GM12878 (cell line): ENCODE results near the gene FANK1. TPM values are rescaled to one million over a fixed set of nuclear protein-coding genes. Genes with fewer than 3 reads are reported as not detected.

Experiments used
- ATAC-seq: fragments of 200-7000 bp; cut with Tn5 transposase; 3 replicates; pipeline ENCODE4 v1.9.1; 2020; ENCODE audit warnings: mild to moderate bottlenecking, moderate library complexity
- BruUV-seq: library from RNA; stranded (reverse); fragments of 400-500 nt; replicated peaks from 2 replicates; lab custom pipeline; 2021; lab: Mats Ljungman, UMichigan
- CTCF ChIA-PET: fragments of 300-600 bp; sonication (Branson Sonifier 250); formaldehyde crosslinking; extraction: SDS; loops from one replicate; lab custom pipeline; 2021; ENCODE audit warnings: inconsistent platforms; lab: Yijun Ruan, JAX
- POLR2A ChIA-PET: fragments of 350-600 bp; formaldehyde crosslinking; extraction: SDS; loops from one replicate; lab custom pipeline; 2021; ENCODE audit warnings: inconsistent platforms; lab: Charles Lee
- RAD21 ChIA-PET: fragments of 300-600 bp; sonication (Branson Sonifier 250); formaldehyde crosslinking; loops from one replicate; lab custom pipeline; 2023; ENCODE audit warnings: antibody characterized with exemption; ENCODE audit not compliant: unreplicated experiment; lab: Charles Lee
- SMC1A ChIA-PET: fragments of 300-600 bp; sonication (Branson Sonifier 250); formaldehyde crosslinking; loops from one replicate; lab custom pipeline; 2023; ENCODE audit not compliant: unreplicated experiment, uncharacterized antibody; lab: Charles Lee
- DNase-seq: peaks from one replicate; pipeline ENCODE4 v3.0.0-alpha.2; 2011; ENCODE audit warnings: low read depth, low spot score
- FAIRE-seq: peaks from 3 replicates; lab custom pipeline; 2011; peaks lifted over from hg19 to GRCh38; lab: Jason Lieb, UNC
- H2AFZ ChIP-seq: 2 replicates; pipeline ENCODE4 v1.6.0; 2011; ENCODE audit warnings: low read depth, low read length, control low read depth; ENCODE audit not compliant: control insufficient read depth
- H3K27ac ChIP-seq: 2 replicates; pipeline ENCODE4 v1.5.1; 2011; ENCODE audit warnings: control low read depth; ENCODE audit not compliant: control insufficient read depth, insufficient read depth
- H3K27me3 ChIP-seq, 2 experiments: replicated peaks in 1 of 2; 2 replicates each; pipeline versions ENCODE4 v1.6.0 to v1.6.1; 2011; ENCODE audit warnings: low read length in 1 of 2; ENCODE audit not compliant: control insufficient read depth in 2 of 2, insufficient read depth in 2 of 2
- H3K36me3 ChIP-seq, 2 experiments: 2 replicates each; pipeline ENCODE4 v1.5.1; 2011; ENCODE audit warnings: low read length in 1 of 2; ENCODE audit not compliant: control insufficient read depth in 2 of 2, insufficient read depth in 2 of 2
- H3K4me1 ChIP-seq: 2 replicates; pipeline ENCODE4 v1.6.1; 2011; ENCODE audit warnings: mild to moderate bottlenecking, low read length, moderate library complexity, mixed read lengths; ENCODE audit not compliant: control insufficient read depth, insufficient read depth
- H3K4me2 ChIP-seq: 2 replicates; pipeline ENCODE4 v1.6.0; 2011; ENCODE audit warnings: control low read depth; ENCODE audit not compliant: control insufficient read depth, insufficient read depth
- H3K4me3 ChIP-seq: fragments of 200-600 bp; sonication (generic); 2 replicates; pipeline ENCODE4 v1.5.1; 2016
- H3K79me2 ChIP-seq: 2 replicates; pipeline ENCODE4 v1.6.0; 2011; ENCODE audit warnings: low read length; ENCODE audit not compliant: control insufficient read depth, insufficient read depth
- H3K9ac ChIP-seq: 2 replicates; pipeline ENCODE4 v1.8.0; 2011; ENCODE audit warnings: low read length, control low read depth, mixed read lengths; ENCODE audit not compliant: control insufficient read depth, insufficient read depth
- H3K9me3 ChIP-seq: replicated peaks from 3 replicates; pipeline ENCODE4 v1.5.1; 2011; ENCODE audit warnings: mild to moderate bottlenecking, low read length; ENCODE audit not compliant: control insufficient read depth, insufficient read depth
- H4K20me1 ChIP-seq: 2 replicates; pipeline ENCODE4 v1.6.0; 2011; ENCODE audit not compliant: control insufficient read depth, insufficient read depth
- BMI1 ChIP-seq: fragments of 450-650 bp; IDR thresholded peaks from 2 replicates; pipeline ENCODE4 v1.6.1; 2016; ENCODE audit warnings: mild to moderate bottlenecking, moderate library complexity, borderline replicate concordance
- CREB1 ChIP-seq: IDR thresholded peaks from 2 replicates; pipeline ENCODE4 v1.6.1; 2012; ENCODE audit warnings: low read depth, mild to moderate bottlenecking, inconsistent platforms
- EZH2 ChIP-seq: IDR thresholded peaks from 2 replicates; pipeline ENCODE4 v1.6.1; 2012; ENCODE audit warnings: low read depth, mild to moderate bottlenecking, control low read depth, inconsistent platforms, low read length, borderline replicate concordance; ENCODE audit not compliant: control insufficient read depth
- HDAC6 ChIP-seq: fragments of 200-600 bp; sonication (generic); IDR thresholded peaks from one replicate; pipeline ENCODE4 v1.8.0; 2017; ENCODE audit warnings: antibody characterized with exemption; ENCODE audit not compliant: unreplicated experiment
- JUND ChIP-seq: IDR thresholded peaks from 2 replicates; pipeline ENCODE4 v1.6.1; 2012; ENCODE audit warnings: low read depth, mild to moderate bottlenecking, low read length, improper control_type of control experiment, moderate library complexity
- LARP7 ChIP-seq: fragments of 450-650 bp; IDR thresholded peaks from 2 replicates; pipeline ENCODE4 v1.6.1; 2017; ENCODE audit warnings: mild to moderate bottlenecking
- NFXL1 ChIP-seq: fragments of 450-650 bp; IDR thresholded peaks from 2 replicates; pipeline ENCODE4 v1.6.1; 2017; ENCODE audit warnings: antibody characterized with exemption, mild to moderate bottlenecking, borderline replicate concordance
- PML ChIP-seq: IDR thresholded peaks from 2 replicates; pipeline ENCODE4 v1.6.1; 2012; ENCODE audit warnings: low read length, inconsistent platforms
- RBBP5 ChIP-seq: fragments of 200-600 bp; sonication (generic); conservative IDR thresholded peaks from 2 replicates; pipeline ENCODE4 v1.6.1; 2016
- RCOR1 ChIP-seq: conservative IDR thresholded peaks from 2 replicates; pipeline ENCODE4 v1.6.1; 2012; ENCODE audit warnings: low read depth, low read length, improper control_type of control experiment
- SMARCA5 ChIP-seq: fragments of 450-650 bp; IDR thresholded peaks from 2 replicates; pipeline ENCODE4 v1.6.1; 2017; ENCODE audit warnings: mild to moderate bottlenecking
- SMC3 ChIP-seq: IDR thresholded peaks from 2 replicates; pipeline ENCODE4 v1.6.1; 2011; ENCODE audit warnings: low read length, improper control_type of control experiment, borderline replicate concordance
- SREBF2 ChIP-seq: IDR thresholded peaks from 2 replicates; pipeline ENCODE4 v1.6.1; 2012; ENCODE audit warnings: mild to moderate bottlenecking, low read length
- SUPT20H ChIP-seq: IDR thresholded peaks from 2 replicates; pipeline ENCODE4 v1.6.1; 2011; ENCODE audit warnings: low read depth, mild to moderate bottlenecking, low read length, moderate library complexity, borderline replicate concordance; ENCODE audit not compliant: control insufficient read depth
- WGBS: methylation state at CpG from one replicate; pipeline ENCODE4 v1.1.6; 2016; ENCODE audit warnings: low lambda C conversion rate; ENCODE audit not compliant: insufficient replicate concordance, insufficient coverage; ENCODE audit errors: missing lambda C conversion rate; 5-methylcytosine and 5-hydroxymethylcytosine counted together
- in situ Hi-C: fragments of 300-500 bp; cut with MboI; formaldehyde crosslinking; loops from 9 replicates; pipeline ENCODE4 v1.14.3; 2018; ENCODE audit warnings: mixed read lengths
- intact Hi-C: fragments of 100-400 bp; cut with micrococcal nuclease; formaldehyde crosslinking; loops from one replicate; pipeline ENCODE4 v1.14.2; 2022; ENCODE audit not compliant: unreplicated experiment
- polyA plus RNA-seq, 11 experiments: library from polyadenylated mRNA; depleted of rRNA in 4 of 11; unstranded in 6 of 11; stranded (reverse) in 5 of 11; fragments of >200 nt; fragmentation: Nextera tagmentation in 4 of 11; fragmentation: Illumina TruSeq in 1 of 11; extraction: Ambion mirVana in 4 of 11; extraction: Trizol in 1 of 11; gene quantifications; 1 replicate in 1 of 11; 2 replicates in 10 of 11; pipeline versions ENCODE4 v1.2.1 to v1.2.3, GENCODE V29; 2011 to 2016; ENCODE audit warnings: inconsistent platforms in 2 of 11, missing spikeins in 2 of 11, low read depth in 1 of 11
- total RNA-seq, 4 experiments: library from RNA; depleted of rRNA in 3 of 4; stranded (reverse); fragments of >200 nt in 3 of 4; fragmentation: Illumina TruSeq in 1 of 4; extraction: Trizol in 1 of 4; gene quantifications; 2 replicates each; pipeline versions ENCODE4 v1.2.1 to v1.2.3, GENCODE V29; 2013 to 2021
- TF ChIP-seq, protein P1 (sequence below): IDR thresholded peaks from 2 replicates; pipeline ENCODE4 v1.6.1; 2012; ENCODE audit warnings: low read length, inconsistent platforms
- TF ChIP-seq, protein P2 (sequence below): fragments of 450-650 bp; IDR thresholded peaks from 2 replicates; pipeline ENCODE4 v1.6.1; 2017; ENCODE audit warnings: antibody characterized with exemption, mild to moderate bottlenecking, moderate library complexity

Gene FANK1
- total and polyA plus RNA-seq, 10 of the 15 experiments (the other 5 are each of a cell fraction or from before 2014, with no cell fraction given): 0.07 to 0.16 (median 0.13) TPM; not detected in 6

DNA sequence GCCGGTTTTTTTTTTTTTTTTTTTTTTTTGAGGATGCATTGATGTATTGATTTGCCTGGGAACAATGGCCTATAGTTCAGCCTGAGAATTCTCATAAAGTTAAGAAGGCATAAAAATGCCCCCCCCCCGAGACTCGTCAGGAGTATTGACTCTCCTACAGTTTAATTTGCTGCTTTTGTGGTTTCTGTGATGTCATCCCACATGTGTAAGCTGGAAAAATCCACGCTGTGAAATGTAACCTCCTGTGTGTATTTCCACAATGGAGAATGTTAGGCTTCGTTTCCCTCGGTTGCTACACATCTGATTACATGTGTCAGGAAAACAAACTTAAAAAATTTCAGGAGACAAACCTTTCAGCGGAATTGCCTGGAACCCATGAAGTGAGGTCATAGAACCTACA is 117.9 kb downstream of the FANK1 start:
- Histone ChIP-seq H3K36me3 (no peaks in the 10 kb centered on the region), H3K9ac (no peak overlapping the region), H3K79me2 (no peaks in the 10 kb centered on the region), H2AFZ (no peak overlapping the region), H3K27ac (no peak overlapping the region), H4K20me1 (no peaks in the 10 kb centered on the region), H3K4me1 (no peaks in the 10 kb centered on the region; the same call in 1 of the 2 replicates), H3K27me3 (no peaks in the 10 kb centered on the region), H3K4me3 (no peak overlapping the region), H3K9me3 (no peaks in the 10 kb centered on the region), H3K4me2 (no peak overlapping the region)
- ATAC-seq (no peak), FAIRE-seq (no peak), DNase-seq (no peak)
- whole genome bisulfite sequencing: 18% methylated on average over 6 of the region's 7 CpGs
- in situ Hi-C loops: no loop called here
- RAD21 ChIA-PET: no interaction called here
- TF ChIP-seq BMI1: no peak
- no peak for TF ChIP-seq HDAC6
- no peak for TF ChIP-seq RCOR1
- TF ChIP-seq LARP7: no peak
- no peak for TF ChIP-seq SREBF2
- no peak for TF ChIP-seq NFXL1
- no peak for TF ChIP-seq PML
- no peak for TF ChIP-seq CREB1
- no peak for TF ChIP-seq SMARCA5
- no peak for TF ChIP-seq JUND
- TF ChIP-seq SMC3: no peak
- TF ChIP-seq, protein P1, sequence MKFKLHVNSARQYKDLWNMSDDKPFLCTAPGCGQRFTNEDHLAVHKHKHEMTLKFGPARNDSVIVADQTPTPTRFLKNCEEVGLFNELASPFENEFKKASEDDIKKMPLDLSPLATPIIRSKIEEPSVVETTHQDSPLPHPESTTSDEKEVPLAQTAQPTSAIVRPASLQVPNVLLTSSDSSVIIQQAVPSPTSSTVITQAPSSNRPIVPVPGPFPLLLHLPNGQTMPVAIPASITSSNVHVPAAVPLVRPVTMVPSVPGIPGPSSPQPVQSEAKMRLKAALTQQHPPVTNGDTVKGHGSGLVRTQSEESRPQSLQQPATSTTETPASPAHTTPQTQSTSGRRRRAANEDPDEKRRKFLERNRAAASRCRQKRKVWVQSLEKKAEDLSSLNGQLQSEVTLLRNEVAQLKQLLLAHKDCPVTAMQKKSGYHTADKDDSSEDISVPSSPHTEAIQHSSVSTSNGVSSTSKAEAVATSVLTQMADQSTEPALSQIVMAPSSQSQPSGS: no peak
- no peak for TF ChIP-seq SUPT20H
- TF ChIP-seq EZH2: no peak
- no peak for TF ChIP-seq RBBP5
- TF ChIP-seq, protein P2, sequence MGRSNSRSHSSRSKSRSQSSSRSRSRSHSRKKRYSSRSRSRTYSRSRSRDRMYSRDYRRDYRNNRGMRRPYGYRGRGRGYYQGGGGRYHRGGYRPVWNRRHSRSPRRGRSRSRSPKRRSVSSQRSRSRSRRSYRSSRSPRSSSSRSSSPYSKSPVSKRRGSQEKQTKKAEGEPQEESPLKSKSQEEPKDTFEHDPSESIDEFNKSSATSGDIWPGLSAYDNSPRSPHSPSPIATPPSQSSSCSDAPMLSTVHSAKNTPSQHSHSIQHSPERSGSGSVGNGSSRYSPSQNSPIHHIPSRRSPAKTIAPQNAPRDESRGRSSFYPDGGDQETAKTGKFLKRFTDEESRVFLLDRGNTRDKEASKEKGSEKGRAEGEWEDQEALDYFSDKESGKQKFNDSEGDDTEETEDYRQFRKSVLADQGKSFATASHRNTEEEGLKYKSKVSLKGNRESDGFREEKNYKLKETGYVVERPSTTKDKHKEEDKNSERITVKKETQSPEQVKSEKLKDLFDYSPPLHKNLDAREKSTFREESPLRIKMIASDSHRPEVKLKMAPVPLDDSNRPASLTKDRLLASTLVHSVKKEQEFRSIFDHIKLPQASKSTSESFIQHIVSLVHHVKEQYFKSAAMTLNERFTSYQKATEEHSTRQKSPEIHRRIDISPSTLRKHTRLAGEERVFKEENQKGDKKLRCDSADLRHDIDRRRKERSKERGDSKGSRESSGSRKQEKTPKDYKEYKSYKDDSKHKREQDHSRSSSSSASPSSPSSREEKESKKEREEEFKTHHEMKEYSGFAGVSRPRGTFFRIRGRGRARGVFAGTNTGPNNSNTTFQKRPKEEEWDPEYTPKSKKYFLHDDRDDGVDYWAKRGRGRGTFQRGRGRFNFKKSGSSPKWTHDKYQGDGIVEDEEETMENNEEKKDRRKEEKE: no peak
- intact Hi-C loops: no loop called here
- CTCF ChIA-PET: no interaction called here
- SMC1A ChIA-PET: no interaction called here
- POLR2A ChIA-PET: no interaction called here
- BruUV-seq: no TSS peak
